Astrocyte of the cerebellum (primary cell): ENCODE results near the gene RYR2.

Experiments used
- DNase-seq: peaks from one replicate; pipeline ENCODE4 v3.0.0-alpha.2; 2011; ENCODE audit warnings: low read depth
- H3K4me3 ChIP-seq: 2 replicates; pipeline ENCODE4 v1.5.1; 2011; ENCODE audit warnings: mild to moderate bottlenecking, low read depth, low read length, moderate library complexity
- CTCF ChIP-seq: IDR thresholded peaks from 2 replicates; pipeline ENCODE4 v1.5.1; 2012; ENCODE audit warnings: low read length, low read depth, moderate library complexity, mild to moderate bottlenecking; ENCODE audit errors: missing control alignments
- in situ Hi-C: cut with HindIII; loops from 2 replicates; pipeline ENCODE4 v1.10.0; 2017; ENCODE audit warnings: low sequenced_read_pairs

The RYR2 gene

GRCh38 chr1:237500566-237500965, 458.6 kb downstream of the RYR2 start:
- no peak overlapping the region for H3K4me3 ChIP-seq
- DNase-seq, result no peak
- in situ Hi-C loops, result no loop called here
- no peak for TF ChIP-seq CTCF

- DNase-seq, result no peak
- TF ChIP-seq CTCF, result no peak
- no peak overlapping the region for H3K4me3 ChIP-seq
- in situ Hi-C loops, result no loop called here
Observed at GRCh38 chr1:237503292-237503691, 461.3 kb downstream of the RYR2 start.

GRCh38 chr1:237507005-237507404, 465.0 kb downstream of the RYR2 start:
- DNase-seq, result no peak
- in situ Hi-C loops, result no loop called here
- H3K4me3 ChIP-seq, result no peak overlapping the region
- no peak for TF ChIP-seq CTCF

- in situ Hi-C loops, result no loop called here
- TF ChIP-seq CTCF, result no peak
- DNase-seq, result no peak
Observed at GRCh38 chr1:237509748-237510147, 467.8 kb downstream of the RYR2 start.

GRCh38 chr1:237525102-237525501, 483.1 kb downstream of the RYR2 start:
- no peak overlapping the region for H3K4me3 ChIP-seq
- TF ChIP-seq CTCF, result no peak
- in situ Hi-C loops, result no loop called here
- no peak for DNase-seq

More at GRCh38 chr1:237509748-237510147, 467.8 kb downstream of the RYR2 start:
- H3K4me3 ChIP-seq, result no peak overlapping the region

GRCh38 chr1:237527761-237528160, 485.8 kb downstream of the RYR2 start:
- TF ChIP-seq CTCF, result no peak
- in situ Hi-C loops, result no loop called here
- no peak for DNase-seq
- H3K4me3 ChIP-seq, result no peak overlapping the region

GRCh38 chr1:237528545-237528944, 486.6 kb downstream of the RYR2 start:
- no peak for DNase-seq
- in situ Hi-C loops, result no loop called here
- no peak overlapping the region for H3K4me3 ChIP-seq
- TF ChIP-seq CTCF, result no peak
